Liver (tissue), 3 donors: Measurements from ENCODE around the gene MTMR12.

Experiments used
- ATF3 ChIP-seq: IDR thresholded peaks from 2 replicates; pipeline ENCODE4 v1.6.1; 2016; ENCODE audit warnings: antibody characterized with exemption
- CTCF ChIP-seq: fragments of 150-350 bp; IDR thresholded peaks from 2 replicates; pipeline ENCODE4 v1.5.1; 2017; ENCODE audit warnings: improper control_type of control experiment, low read depth, low read length; ENCODE audit not compliant: missing input control
- GABPA ChIP-seq, 2 donors: IDR thresholded peaks in 1 of 2; conservative IDR thresholded peaks in 1 of 2; 2 replicates each; pipeline ENCODE4 v1.6.1; 2016; ENCODE audit warnings: antibody characterized with exemption in 2 of 2, mild to moderate bottlenecking in 1 of 2, moderate library complexity in 1 of 2
- HNF4A ChIP-seq, 2 donors: conservative IDR thresholded peaks; 2 replicates each; pipeline ENCODE4 v1.6.1; 2016; ENCODE audit warnings: antibody characterized with exemption in 2 of 2, mild to moderate bottlenecking in 2 of 2
- JUND ChIP-seq, 2 donors: IDR thresholded peaks; 2 replicates each; pipeline ENCODE4 v1.6.1; 2016; ENCODE audit warnings: antibody characterized with exemption in 2 of 2
- MAX ChIP-seq: IDR thresholded peaks from 2 replicates; pipeline ENCODE4 v1.6.1; 2016; ENCODE audit warnings: antibody characterized with exemption
- RAD21 ChIP-seq, 2 donors: IDR thresholded peaks; 2 replicates each; pipeline ENCODE4 v1.6.1; 2016; ENCODE audit warnings: antibody characterized with exemption in 2 of 2, mild to moderate bottlenecking in 2 of 2
- REST ChIP-seq: IDR thresholded peaks from 2 replicates; pipeline ENCODE4 v1.6.1; 2016; ENCODE audit warnings: antibody characterized with exemption, mild to moderate bottlenecking
- RXRA ChIP-seq, 2 donors: IDR thresholded peaks; 2 replicates each; pipeline ENCODE4 v1.6.1; 2017 to 2018; ENCODE audit warnings: antibody characterized with exemption in 2 of 2, mild to moderate bottlenecking in 1 of 2
- SP1 ChIP-seq: IDR thresholded peaks from 2 replicates; pipeline ENCODE4 v1.6.1; 2018; ENCODE audit warnings: antibody characterized with exemption, mild to moderate bottlenecking
- TAF1 ChIP-seq: conservative IDR thresholded peaks from 2 replicates; pipeline ENCODE4 v1.6.1; 2016; ENCODE audit warnings: antibody characterized with exemption, mild to moderate bottlenecking
- YY1 ChIP-seq: IDR thresholded peaks from 2 replicates; pipeline ENCODE4 v1.6.1; 2016; ENCODE audit warnings: antibody characterized with exemption, mild to moderate bottlenecking
- ZBTB33 ChIP-seq: IDR thresholded peaks from 2 replicates; pipeline ENCODE4 v1.6.1; 2016; ENCODE audit warnings: antibody characterized with exemption
- donor health status: healthy.
- donor health status: healthy.

- TF ChIP-seq RXRA (IDR thresholded peaks at IDR 0.05) (no peak), CTCF (no peak), YY1 (no peak), ATF3 (no peak), MAX (no peak), ZBTB33 (no peak), HNF4A (conservative IDR thresholded peaks at IDR 0.05) (no peak), SP1 (no peak), GABPA (IDR thresholded peaks at IDR 0.05 in 1 of 2, conservative IDR thresholded peaks at IDR 0.05 in 1 of 2) (no peak), TAF1 (no peak), REST (no peak), RAD21 (IDR thresholded peaks at IDR 0.05) (no peak), JUND (IDR thresholded peaks at IDR 0.05) (no peak)
Measured at GRCh38 chr5:32290922-32291321, 21.8 kb downstream of the MTMR12 start.
